Stomach smooth muscle (tissue), 2 donors: ENCODE data around the gene SPTB.

Source experiments
- H3K27ac ChIP-seq: one replicate; pipeline ENCODE4 v1.7.0; 2013; ENCODE audit warnings: mild to moderate bottlenecking, low read length, inconsistent platforms
- H3K27me3 ChIP-seq, 2 donors: one replicate each; pipeline ENCODE4 v1.7.0; 2013; ENCODE audit warnings: low read length in 2 of 2; ENCODE audit not compliant: insufficient read depth in 2 of 2, control insufficient read depth in 1 of 2
- H3K36me3 ChIP-seq, 2 donors: one replicate each; pipeline ENCODE4 v1.7.0; 2013; ENCODE audit warnings: low read length in 2 of 2; ENCODE audit not compliant: control insufficient read depth in 2 of 2, insufficient read depth in 2 of 2
- H3K4me1 ChIP-seq: one replicate; pipeline ENCODE4 v1.7.0; 2013; ENCODE audit warnings: low read length; ENCODE audit not compliant: control insufficient read depth, insufficient read depth
- H3K4me3 ChIP-seq, 2 donors: one replicate each; pipeline ENCODE4 v1.7.0; 2013; ENCODE audit warnings: low read length in 2 of 2
- H3K9ac ChIP-seq, 2 donors: one replicate each; pipeline ENCODE4 v1.7.0; 2013; ENCODE audit warnings: low read length in 2 of 2, mild to moderate bottlenecking in 1 of 2
- H3K9me3 ChIP-seq, 2 donors: one replicate each; pipeline ENCODE4 v1.7.0; 2013; ENCODE audit warnings: low read length in 2 of 2; ENCODE audit not compliant: control insufficient read depth in 2 of 2
- donor health status: healthy.
- donor health status: Pancreatic carcinoma.

The SPTB gene

DNA sequence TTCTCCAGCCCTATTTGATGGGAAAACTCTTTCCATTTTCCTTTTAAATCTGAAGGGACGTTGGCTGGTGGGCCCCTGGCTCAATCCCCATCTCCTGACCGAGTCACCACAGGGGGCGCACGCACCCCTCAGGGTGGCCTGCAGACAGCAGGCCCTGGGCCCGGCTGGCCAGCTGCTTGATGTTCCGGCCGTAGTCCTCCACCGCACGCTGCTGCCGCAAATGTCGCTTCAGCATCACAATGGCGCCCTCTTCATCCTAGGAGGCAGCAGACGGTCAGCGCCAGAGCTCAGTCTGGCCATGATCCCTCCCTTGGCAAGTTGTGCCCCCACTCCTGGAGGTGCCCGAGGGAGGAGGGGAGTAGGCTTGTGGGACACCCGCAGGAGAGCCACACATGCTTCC is 105.4 kb downstream of the SPTB start:
- H3K9me3 ChIP-seq = no peaks in the 10 kb centered on the region
- H3K4me1 ChIP-seq = peaks cover 15% of the 10 kb centered on the region
- H3K36me3 ChIP-seq = no peaks in the 10 kb centered on the region
- H3K9ac ChIP-seq = no peak overlapping the region
- no peak overlapping the region for H3K27ac ChIP-seq
- H3K27me3 ChIP-seq = no peaks in the 10 kb centered on the region
- no peak overlapping the region for H3K4me3 ChIP-seq

DNA sequence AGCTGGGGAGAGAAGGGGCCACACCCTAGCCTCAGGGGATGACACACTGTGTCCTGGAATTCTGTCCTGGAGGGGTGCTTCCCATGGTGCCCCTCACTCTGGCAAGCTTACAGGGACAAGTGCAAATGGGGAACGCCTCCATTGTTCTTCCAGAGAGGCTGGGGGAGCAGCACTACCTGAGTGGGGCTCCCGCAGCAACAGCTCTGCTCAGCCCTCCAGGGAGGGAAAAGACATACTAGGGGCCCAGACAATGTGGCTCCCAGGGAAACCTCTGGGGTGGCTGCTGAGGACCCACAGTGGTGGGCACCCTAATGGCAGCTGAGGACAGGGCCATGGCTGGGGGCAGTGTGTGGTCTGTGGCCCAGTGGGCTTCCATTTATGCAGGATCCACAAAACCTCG is 106.1 kb downstream of the SPTB start:
- peaks cover 15% of the 10 kb centered on the region for H3K4me1 ChIP-seq
- H3K9me3 ChIP-seq = no peaks in the 10 kb centered on the region
- no peak overlapping the region for H3K4me3 ChIP-seq
- H3K9ac ChIP-seq = no peak overlapping the region
- H3K27ac ChIP-seq = no peak overlapping the region
- H3K27me3 ChIP-seq = no peaks in the 10 kb centered on the region
- no peaks in the 10 kb centered on the region for H3K36me3 ChIP-seq

DNA sequence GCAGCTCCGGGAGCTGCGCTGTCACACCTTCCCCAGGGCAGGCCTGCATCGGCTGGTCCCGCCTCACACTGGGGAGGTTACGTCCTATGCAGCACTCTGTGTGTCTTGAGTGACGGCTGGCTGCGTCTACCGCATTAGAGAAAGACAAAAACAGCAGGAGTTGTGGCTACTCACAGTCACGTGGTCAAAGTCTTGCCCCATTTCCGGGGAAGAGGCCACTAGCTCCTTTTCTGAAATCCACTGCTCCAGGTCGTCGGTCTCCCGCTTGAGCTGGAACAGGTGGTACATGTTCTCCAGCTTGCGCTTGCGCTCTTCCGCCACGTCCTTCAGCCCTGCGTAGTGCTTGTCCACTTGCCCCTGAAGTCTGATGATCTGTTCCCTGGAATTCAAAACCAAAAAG is 106.7 kb downstream of the SPTB start:
- H3K9ac ChIP-seq = no peak overlapping the region
- H3K27ac ChIP-seq = no peak overlapping the region
- H3K36me3 ChIP-seq = no peaks in the 10 kb centered on the region

DNA sequence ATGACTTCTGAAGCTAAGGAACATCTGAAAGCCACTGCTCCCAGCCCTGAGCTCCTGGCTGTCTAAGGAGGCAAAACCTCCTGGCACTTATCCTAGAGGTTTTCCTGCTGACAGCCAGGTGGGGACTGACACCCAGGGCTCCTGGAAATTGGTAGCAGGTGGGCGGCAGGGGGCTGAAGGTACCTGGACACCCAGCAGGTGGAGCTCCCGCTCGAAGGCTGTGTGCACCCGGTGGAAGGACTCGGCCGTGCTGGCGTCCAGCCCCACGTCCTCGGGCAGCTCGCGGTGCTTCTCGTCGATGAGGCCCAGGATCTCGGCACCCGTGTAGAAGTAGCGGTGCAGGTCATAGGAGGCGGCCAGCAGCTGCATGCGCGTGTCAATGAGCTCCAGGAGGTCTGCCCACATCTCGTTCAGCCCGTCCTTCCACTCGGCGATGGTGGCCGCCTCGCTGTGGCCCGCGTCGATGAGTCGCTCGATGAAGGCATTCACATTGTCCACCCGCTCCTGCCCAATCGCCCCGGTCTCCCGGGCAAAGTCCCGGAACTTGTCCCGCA is 107.2 kb downstream of the SPTB start:
- Histone ChIP-seq H3K4me1 (peaks cover 6% of the 10 kb centered on the region), H3K27ac (no peak overlapping the region), H3K9me3 (no peaks in the 10 kb centered on the region), H3K27me3 (no peaks in the 10 kb centered on the region), H3K36me3 (no peaks in the 10 kb centered on the region), H3K4me3 (no peak overlapping the region), H3K9ac (no peak overlapping the region)

More for the DNA sequence above, 106.7 kb downstream of the SPTB start:
- no peaks in the 10 kb centered on the region for H3K9me3 ChIP-seq
- H3K4me1 ChIP-seq = peaks cover 10% of the 10 kb centered on the region
- no peak overlapping the region for H3K4me3 ChIP-seq
- H3K27me3 ChIP-seq = no peaks in the 10 kb centered on the region

DNA sequence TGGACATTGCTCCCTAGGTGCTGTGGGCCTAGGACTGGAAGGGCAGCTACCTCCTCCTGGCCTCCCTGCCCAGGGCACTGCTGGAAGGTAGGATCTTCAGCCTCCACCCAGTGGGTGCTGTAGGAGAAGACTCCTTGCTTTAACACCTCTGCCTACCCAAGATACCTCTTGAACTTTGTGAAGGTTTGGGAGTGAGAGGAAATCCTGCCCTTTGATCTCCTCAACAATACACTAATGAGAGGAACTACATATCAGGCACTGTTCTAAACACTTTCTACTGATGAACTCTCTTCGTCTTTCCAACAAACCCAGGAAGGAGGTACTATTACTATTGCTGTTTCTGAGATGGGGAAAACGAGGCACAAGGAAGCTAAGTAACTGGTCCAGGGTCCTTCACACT is 108.5 kb downstream of the SPTB start:
- Histone ChIP-seq H3K4me3 (no peak overlapping the region), H3K27me3 (no peaks in the 10 kb centered on the region), H3K27ac (no peak overlapping the region), H3K4me1 (no peaks in the 10 kb centered on the region), H3K36me3 (no peaks in the 10 kb centered on the region), H3K9ac (no peak overlapping the region), H3K9me3 (no peaks in the 10 kb centered on the region)

DNA sequence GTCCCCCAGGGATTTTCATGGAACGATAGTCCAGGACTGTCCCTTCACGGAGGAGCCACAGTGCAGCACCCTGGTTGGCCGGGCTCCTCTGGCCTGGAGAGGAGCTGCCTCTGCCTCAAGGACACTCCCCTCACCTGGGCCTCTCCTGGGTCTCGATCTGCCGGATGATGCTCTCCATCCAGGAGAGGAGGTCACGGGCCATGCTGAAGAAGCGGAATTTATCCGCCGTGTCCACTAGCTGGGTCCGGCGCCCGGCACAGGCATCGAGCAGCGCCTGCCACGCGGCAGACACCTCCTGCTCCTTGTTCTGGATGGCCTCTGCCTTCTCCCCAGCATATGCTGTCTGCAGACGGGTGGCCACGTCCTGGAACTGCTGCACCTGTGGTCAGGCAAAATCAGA is 109.0 kb downstream of the SPTB start:
- no peak overlapping the region for H3K9ac ChIP-seq

DNA sequence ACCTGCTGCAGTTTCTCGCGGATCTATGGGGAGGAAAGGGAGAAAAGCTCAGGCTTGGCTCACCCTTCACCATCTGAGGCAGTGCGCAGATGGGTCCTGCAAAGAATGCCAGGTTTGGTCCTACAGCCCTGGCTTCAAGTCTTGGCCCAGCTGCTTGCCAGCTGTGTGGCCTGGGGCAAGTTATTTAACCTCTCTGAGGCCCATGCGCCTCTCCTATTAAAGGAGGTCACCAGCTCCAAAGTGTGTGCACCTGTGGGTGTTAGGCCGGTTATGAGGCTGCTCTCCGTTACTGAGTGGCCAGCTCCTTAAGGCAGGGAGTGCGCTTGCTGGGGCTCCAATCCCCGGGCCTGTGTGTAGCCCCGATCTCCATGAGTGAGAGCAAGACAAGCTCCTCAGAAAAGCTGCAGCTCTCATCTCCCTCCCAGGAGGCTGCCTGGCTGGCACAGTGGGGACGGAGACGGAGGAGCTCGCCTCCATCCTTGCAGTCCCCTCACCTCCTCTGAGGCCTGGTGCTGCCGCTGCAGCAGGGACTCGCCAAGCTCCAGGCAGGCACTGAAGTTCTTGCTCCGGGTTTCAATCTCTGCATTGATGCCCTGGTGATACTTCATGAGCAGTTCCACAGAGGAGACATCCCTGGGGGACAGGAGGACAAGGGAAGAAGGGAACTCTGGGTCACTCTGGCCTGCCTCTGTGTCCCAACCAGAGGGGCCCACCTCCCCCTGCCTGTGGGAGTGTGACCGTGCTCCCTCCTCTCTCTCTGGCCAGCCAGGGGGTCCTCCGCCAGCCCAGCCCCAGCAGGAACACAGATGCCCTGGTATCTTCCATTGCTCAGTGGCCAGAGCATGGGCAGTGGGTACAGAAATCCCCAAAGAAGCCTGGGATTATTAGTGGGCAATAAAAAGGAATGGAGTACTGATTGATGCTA is 110.3 kb downstream of the SPTB start:
- H3K4me3 ChIP-seq = no peak overlapping the region
- H3K36me3 ChIP-seq = no peaks in the 10 kb centered on the region
- H3K9me3 ChIP-seq = no peaks in the 10 kb centered on the region
- no peaks in the 10 kb centered on the region for H3K27me3 ChIP-seq
- no peak overlapping the region for H3K27ac ChIP-seq
- no peak overlapping the region for H3K9ac ChIP-seq
- peaks cover 7% of the 10 kb centered on the region for H3K4me1 ChIP-seq

More for the DNA sequence above, 109.0 kb downstream of the SPTB start:
- no peaks in the 10 kb centered on the region for H3K27me3 ChIP-seq
- H3K4me1 ChIP-seq = no peaks in the 10 kb centered on the region
- no peaks in the 10 kb centered on the region for H3K36me3 ChIP-seq
- no peak overlapping the region for H3K27ac ChIP-seq
- H3K9me3 ChIP-seq = no peaks in the 10 kb centered on the region
- H3K4me3 ChIP-seq = no peak overlapping the region

DNA sequence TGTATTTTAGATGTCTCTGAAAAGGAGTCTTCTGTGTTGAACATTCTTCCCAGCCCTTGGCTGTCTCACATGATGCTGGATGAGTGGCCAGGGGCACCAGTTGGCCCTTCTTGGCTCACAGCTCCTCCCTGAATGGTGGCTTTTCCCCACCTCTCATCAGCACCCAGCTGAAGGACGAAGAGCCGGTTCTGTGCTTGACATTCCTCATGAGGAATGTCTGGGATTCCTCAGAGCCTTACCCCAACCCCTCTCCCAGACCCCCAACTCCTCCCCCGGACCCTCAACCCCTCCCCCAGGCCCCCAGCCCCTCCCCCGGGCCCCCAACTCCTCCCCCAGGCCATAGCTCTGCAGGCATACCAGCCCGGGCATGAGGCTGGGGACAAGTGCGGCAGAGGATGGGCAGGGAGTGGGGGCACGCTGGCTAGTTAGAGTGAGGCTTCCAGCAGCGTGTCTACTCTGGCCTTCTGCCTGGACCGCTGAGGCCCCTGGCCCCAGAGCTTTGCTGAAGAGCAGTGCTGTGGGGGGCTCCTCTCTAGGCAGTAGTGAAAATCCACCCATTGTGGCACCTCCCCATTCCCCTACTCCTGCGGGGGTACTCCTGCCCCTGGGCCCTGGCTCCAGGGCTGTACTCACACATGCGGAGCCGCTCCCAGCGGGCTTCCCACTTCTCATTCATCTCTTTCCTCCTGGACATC is 111.2 kb downstream of the SPTB start:
- no peaks in the 10 kb centered on the region for H3K27me3 ChIP-seq
- no peak overlapping the region for H3K27ac ChIP-seq
- H3K9me3 ChIP-seq = no peaks in the 10 kb centered on the region
- no peak overlapping the region for H3K9ac ChIP-seq
- H3K4me3 ChIP-seq = no peak overlapping the region
- H3K36me3 ChIP-seq = no peaks in the 10 kb centered on the region
- H3K4me1 ChIP-seq = peaks cover 13% of the 10 kb centered on the region

DNA sequence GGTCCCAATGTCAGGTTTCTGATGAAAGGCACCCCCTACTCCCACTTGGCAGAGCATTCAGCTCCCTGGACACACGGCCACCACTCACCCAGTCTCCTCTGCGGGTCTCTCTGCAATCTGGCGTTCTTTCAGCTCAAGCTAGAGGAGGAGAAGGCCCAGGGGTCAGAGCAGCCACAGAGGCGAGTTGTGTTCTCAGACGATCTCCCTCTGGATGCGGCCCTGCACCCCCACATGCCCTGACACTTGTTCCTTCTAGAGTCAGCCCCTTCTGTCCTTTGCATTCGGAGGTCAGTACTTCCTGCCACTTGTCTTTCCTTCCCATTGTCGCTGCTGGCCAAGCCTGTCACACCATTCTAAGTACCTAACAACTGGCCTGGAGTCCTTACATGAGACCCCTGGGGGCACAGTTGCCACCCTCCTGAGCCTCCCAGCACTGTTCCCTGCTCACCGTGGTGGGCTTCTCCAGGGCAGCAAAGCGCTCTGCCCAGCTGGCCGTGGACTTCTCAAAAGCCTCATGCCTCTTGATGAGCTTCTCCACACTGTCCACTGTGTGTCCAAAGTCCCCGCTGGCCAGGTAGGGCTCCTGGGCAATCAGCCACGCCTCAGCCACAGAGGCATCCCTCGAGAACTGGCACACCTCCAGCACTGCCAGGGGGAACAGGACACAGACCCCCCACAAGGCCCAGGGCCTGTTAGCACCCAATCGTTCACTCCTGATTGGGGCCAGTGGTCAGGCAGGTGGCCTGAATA is 112.3 kb downstream of the SPTB start:
- no peaks in the 10 kb centered on the region for H3K27me3 ChIP-seq
- H3K9me3 ChIP-seq = no peaks in the 10 kb centered on the region
- H3K9ac ChIP-seq = no peak overlapping the region
- no peaks in the 10 kb centered on the region for H3K36me3 ChIP-seq
- H3K4me1 ChIP-seq = peaks cover 25% of the 10 kb centered on the region
- no peak overlapping the region for H3K4me3 ChIP-seq
- H3K27ac ChIP-seq = no peak overlapping the region

DNA sequence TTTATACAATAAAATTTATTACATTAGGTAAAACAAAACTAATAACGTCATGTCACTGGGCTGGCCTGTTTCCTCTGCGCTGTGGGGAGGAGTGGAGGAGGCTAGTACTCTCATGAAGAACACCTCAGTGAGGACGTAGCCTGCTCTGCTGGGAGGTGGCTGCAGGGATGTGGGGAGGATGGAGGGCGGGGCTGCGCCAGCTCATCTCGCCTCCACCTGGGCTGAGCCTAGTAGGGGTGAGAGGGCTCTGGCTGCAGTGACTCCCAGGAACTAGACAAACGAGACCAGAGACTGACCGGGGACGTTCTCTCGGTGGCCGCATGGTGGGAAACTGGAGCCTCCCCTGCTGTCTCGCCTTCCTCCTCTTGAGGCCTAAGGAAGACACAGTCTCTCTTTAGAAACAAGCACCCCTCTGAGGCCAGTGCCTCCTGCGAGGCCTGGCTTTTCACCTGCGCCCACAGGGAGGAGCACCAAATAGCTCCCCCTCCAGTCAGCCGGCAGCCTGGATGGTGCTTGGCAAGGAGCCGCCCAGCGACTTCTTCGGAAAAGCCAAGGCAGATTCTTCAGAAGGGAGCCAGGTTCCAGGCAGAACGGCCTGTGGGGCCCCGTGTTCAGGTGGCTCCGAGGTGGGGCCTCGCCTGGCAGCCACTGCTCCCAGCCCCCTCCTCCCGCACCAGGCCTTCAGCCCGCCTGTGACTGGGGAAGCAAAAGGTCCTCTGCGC is 113.1 kb downstream of the SPTB start:
- Histone ChIP-seq H3K36me3 (no peaks in the 10 kb centered on the region), H3K27ac (no peak overlapping the region), H3K4me3 (no peak overlapping the region), H3K9me3 (no peaks in the 10 kb centered on the region), H3K27me3 (no peaks in the 10 kb centered on the region), H3K9ac (no peak overlapping the region), H3K4me1 (peaks cover 33% of the 10 kb centered on the region)
